HepG2 (cell line): ENCODE data around the gene IKZF3. TPM values are rescaled to one million over a fixed set of nuclear protein-coding genes. Genes with fewer than 3 reads are reported as not detected.

Experiments used
- ERF ChIP-seq: IDR thresholded peaks from 2 replicates; pipeline ENCODE4 v1.6.1; 2018; ENCODE audit warnings: missing biosample characterization, missing genetic modification reagents
- FIP1L1 ChIP-seq: fragments of 200-400 bp; formaldehyde crosslinking; IDR thresholded peaks from 2 replicates; pipeline ENCODE4 v1.6.1; 2018; ENCODE audit warnings: low read depth, mild to moderate bottlenecking, low read length, moderate library complexity, borderline replicate concordance; ENCODE audit not compliant: insufficient read depth
- GABPA ChIP-seq, 2 experiments: IDR thresholded peaks; 2 replicates each; pipeline ENCODE4 v1.6.1; 2011 to 2016; ENCODE audit warnings: low read depth in 2 of 2, low read length in 1 of 2, missing biosample characterization in 1 of 2, missing genetic modification characterization in 1 of 2
- GLI4 ChIP-seq: sonication (generic); formaldehyde crosslinking; IDR thresholded peaks from 2 replicates; pipeline ENCODE4 v1.5.1; 2020; ENCODE audit warnings: missing genetic modification reagents, mild to moderate bottlenecking, moderate library complexity, borderline replicate concordance
- HIVEP1 ChIP-seq: sonication (generic); formaldehyde crosslinking; IDR thresholded peaks from 2 replicates; pipeline ENCODE4 v1.4.0; 2020; ENCODE audit warnings: mild to moderate bottlenecking, missing genetic modification reagents
- HNRNPLL ChIP-seq: fragments of 200-400 bp; formaldehyde crosslinking; IDR thresholded peaks from 2 replicates; pipeline ENCODE4 v1.6.1; 2017; ENCODE audit warnings: mild to moderate bottlenecking, low read depth, low read length; ENCODE audit not compliant: poor library complexity, severe bottlenecking
- NFIC ChIP-seq: IDR thresholded peaks from 2 replicates; pipeline ENCODE4 v1.6.1; 2012; ENCODE audit warnings: mild to moderate bottlenecking, low read length, inconsistent platforms
- PCBP1 ChIP-seq: fragments of 200-400 bp; formaldehyde crosslinking; IDR thresholded peaks from 2 replicates; pipeline ENCODE4 v1.6.1; 2017; ENCODE audit warnings: mild to moderate bottlenecking, low read depth, low read length, borderline replicate concordance
- PITX1 ChIP-seq: sonication (generic); formaldehyde crosslinking; IDR thresholded peaks from 2 replicates; pipeline ENCODE4 v1.5.1; 2020; ENCODE audit warnings: mild to moderate bottlenecking, missing genetic modification reagents
- SOX5 ChIP-seq: IDR thresholded peaks from 2 replicates; pipeline ENCODE4 v1.6.1; 2016; ENCODE audit warnings: borderline replicate concordance
- TBL1XR1 ChIP-seq: fragments of 150-350 bp; IDR thresholded peaks from 2 replicates; pipeline ENCODE4 v1.6.1; 2014; ENCODE audit warnings: borderline replicate concordance, low read length; ENCODE audit not compliant: partially characterized antibody
- TFDP1 ChIP-seq: IDR thresholded peaks from 2 replicates; pipeline ENCODE4 v1.6.1; 2016; ENCODE audit warnings: missing compliant biosample characterization, missing genetic modification reagents, borderline replicate concordance
- ZBTB7A ChIP-seq: sonication (generic); formaldehyde crosslinking; IDR thresholded peaks from 2 replicates; pipeline ENCODE4 v1.8.0; 2022; ENCODE audit warnings: mild to moderate bottlenecking, missing genetic modification reagents
- ZNF512B ChIP-seq: sonication (generic); formaldehyde crosslinking; IDR thresholded peaks from 2 replicates; pipeline ENCODE4 v1.5.1; 2020; ENCODE audit warnings: missing genetic modification reagents, mild to moderate bottlenecking, borderline replicate concordance
- ZNF720 ChIP-seq: sonication (generic); formaldehyde crosslinking; IDR thresholded peaks from 2 replicates; pipeline ENCODE4 v1.4.0; 2020; ENCODE audit warnings: missing genetic modification reagents
- ZNF766 ChIP-seq: sonication (generic); formaldehyde crosslinking; IDR thresholded peaks from 2 replicates; pipeline ENCODE4 v1.5.0; 2020; ENCODE audit warnings: missing genetic modification reagents, borderline replicate concordance
- ZNF775 ChIP-seq: sonication (generic); formaldehyde crosslinking; IDR thresholded peaks from 2 replicates; pipeline ENCODE4 v1.4.0; 2020; ENCODE audit warnings: missing genetic modification reagents, mild to moderate bottlenecking, moderate library complexity, borderline replicate concordance
- ZNF816 ChIP-seq: sonication (generic); formaldehyde crosslinking; IDR thresholded peaks from 2 replicates; pipeline ENCODE4 v1.8.0; 2022; ENCODE audit warnings: missing genetic modification reagents, mild to moderate bottlenecking, borderline replicate concordance
- polyA plus RNA-seq, 8 experiments: library from polyadenylated mRNA; depleted of rRNA in 3 of 8; stranded (reverse) in 7 of 8; unstranded in 1 of 8; fragments of >200 nt; fragmentation: Illumina TruSeq in 4 of 8; extraction: Trizol in 4 of 8; gene quantifications; 2 replicates each; pipeline versions ENCODE4 v1.2.1 to v1.2.3, GENCODE V29; 2011 to 2016; ENCODE audit warnings: low read depth in 4 of 8, missing spikeins in 1 of 8, mixed read lengths in 1 of 8; ENCODE audit not compliant: insufficient read depth in 1 of 8
- total RNA-seq, 5 experiments: library from RNA; depleted of rRNA; stranded (reverse); fragments of >200 nt; fragmentation: Illumina TruSeq; extraction: Trizol; gene quantifications; 2 replicates each; pipeline ENCODE4 v1.2.3, GENCODE V29; 2016; ENCODE audit warnings: low read depth in 1 of 5
- TF ChIP-seq, protein P1 (sequence below): sonication (generic); formaldehyde crosslinking; IDR thresholded peaks from 2 replicates; pipeline ENCODE4 v1.5.1; 2020; ENCODE audit warnings: mild to moderate bottlenecking, missing genetic modification reagents

Gene IKZF3
- total and polyA plus RNA-seq, 2 of the 13 experiments (the other 11 are each of a cell fraction or from before 2014, with no cell fraction given), result not detected

DNA sequence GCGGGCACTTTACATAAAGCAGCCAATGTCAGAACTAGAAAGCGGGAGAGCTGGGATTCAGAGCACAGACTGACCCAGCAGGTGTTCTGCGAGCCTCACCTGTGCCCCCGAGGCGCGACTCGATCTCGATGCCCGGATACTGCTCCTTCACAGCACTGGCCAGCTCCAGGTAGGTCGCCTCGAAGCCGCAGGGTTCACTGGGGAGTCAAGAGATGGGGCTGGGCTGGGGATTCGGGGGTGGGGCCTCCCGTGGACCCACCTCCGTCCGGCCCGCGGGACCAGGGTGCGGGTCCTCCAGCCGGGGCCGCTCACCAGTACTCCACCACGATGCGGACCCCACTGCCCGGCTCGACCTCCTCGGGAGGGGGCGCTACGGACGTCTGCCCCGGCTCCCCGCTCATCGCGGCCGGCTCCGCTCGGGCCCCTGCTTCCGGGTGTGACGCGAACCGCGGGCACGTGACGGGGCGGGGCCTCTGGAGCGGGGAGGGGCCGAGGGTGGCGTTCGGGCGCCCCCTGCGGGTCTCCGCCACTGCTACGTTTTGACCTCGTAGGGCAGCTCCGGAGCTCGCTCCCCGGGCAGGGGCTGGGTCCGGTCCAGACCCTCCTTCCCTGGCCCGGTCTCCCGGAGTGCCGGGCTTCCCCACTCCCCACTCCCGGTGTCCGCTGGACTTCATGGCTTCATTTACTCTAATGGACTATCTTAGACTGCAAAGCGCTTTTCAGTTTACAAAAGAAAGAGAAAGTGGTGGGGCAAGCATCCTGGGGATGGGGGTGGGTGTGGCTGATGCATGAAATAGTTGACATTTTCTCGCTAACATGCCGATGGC is 133.8 kb downstream of the IKZF3 start, which contains the start of gene MIEN1 (continued):
- TF ChIP-seq GABPA (IDR thresholded peaks at IDR 0.05; ENCODE audit: low read depth, low read length) (no peak), GABPA (CRISPR knock-in tag; IDR thresholded peaks at IDR 0.05; ENCODE audit: low read depth) (peak; percentile 20; the same call in 1 of the 2 replicates), ERF (CRISPR knock-in tag) (peak; percentile 95), ZNF816 (CRISPR knock-in tag) (no peak; the same call in 1 of the 2 replicates), TBL1XR1 (peak; percentile 48), TFDP1 (CRISPR knock-in tag) (peak; percentile 75), FIP1L1 (no peak), ZNF512B (CRISPR knock-in tag) (no peak), SOX5 (CRISPR knock-in tag) (peak; percentile 61; the same call in 1 of the 2 replicates), ZBTB7A (CRISPR knock-in tag) (peak; percentile 88; the same call in 1 of the 2 replicates), NFIC (no peak), PITX1 (CRISPR knock-in tag) (peak; percentile 17; the same call in 1 of the 2 replicates), HNRNPLL (peak; percentile 69), GLI4 (0 out of 2 replicates have a peak, but pooled peaks have one; percentile 41), ZNF720 (CRISPR knock-in tag) (0 out of 2 replicates have a peak, but pooled peaks have one; percentile 76), ZNF766 (0 out of 2 replicates have a peak, but pooled peaks have one; percentile 50), PCBP1 (0 out of 2 replicates have a peak, but pooled peaks have one; percentile 57), ZNF775 (CRISPR knock-in tag) (no peak), HIVEP1 (CRISPR knock-in tag) (no peak; the same call in 1 of the 2 replicates)
- TF ChIP-seq, protein P1, sequence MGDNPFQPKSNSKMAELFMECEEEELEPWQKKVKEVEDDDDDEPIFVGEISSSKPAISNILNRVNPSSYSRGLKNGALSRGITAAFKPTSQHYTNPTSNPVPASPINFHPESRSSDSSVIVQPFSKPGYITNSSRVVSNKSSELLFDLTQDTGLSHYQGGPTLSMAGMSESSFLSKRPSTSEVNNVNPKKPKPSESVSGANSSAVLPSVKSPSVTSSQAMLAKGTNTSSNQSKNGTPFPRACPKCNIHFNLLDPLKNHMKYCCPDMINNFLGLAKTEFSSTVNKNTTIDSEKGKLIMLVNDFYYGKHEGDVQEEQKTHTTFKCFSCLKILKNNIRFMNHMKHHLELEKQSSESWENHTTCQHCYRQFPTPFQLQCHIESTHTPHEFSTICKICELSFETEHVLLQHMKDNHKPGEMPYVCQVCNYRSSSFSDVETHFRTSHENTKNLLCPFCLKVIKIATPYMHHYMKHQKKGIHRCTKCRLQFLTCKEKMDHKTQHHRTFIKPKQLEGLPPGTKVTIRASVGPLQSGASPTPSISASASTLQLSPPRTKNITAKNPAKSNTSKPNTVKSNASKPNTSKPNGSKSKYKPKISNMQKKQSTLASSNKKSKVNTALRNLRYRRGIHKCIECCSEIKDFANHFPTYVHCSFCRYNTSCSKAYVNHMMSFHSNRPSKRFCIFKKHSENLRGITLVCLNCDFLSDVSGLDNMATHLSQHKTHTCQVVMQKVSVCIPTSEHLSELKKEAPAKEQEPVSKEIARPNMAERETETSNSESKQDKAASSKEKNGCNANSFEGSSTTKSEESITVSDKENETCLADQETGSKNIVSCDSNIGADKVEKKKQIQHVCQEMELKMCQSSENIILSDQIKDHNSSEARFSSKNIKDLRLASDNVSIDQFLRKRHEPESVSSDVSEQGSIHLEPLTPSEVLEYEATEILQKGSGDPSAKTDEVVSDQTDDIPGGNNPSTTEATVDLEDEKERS (CRISPR knock-in tag), result no peak
